DMS153 treated with DMSO at 0.1 percent for 48 hours (cell line): ENCODE data around the gene ANKH.

Experiments
- DNase-seq: peaks from one replicate; lab custom pipeline; 2025; ENCODE audit not compliant: unreplicated experiment; lab: John Stamatoyannopoulos, UW

Gene ANKH

GRCh38 chr5:14721990-14722656 is 149.5 kb downstream of the ANKH start:
- no peak for DNase-seq

DNA sequence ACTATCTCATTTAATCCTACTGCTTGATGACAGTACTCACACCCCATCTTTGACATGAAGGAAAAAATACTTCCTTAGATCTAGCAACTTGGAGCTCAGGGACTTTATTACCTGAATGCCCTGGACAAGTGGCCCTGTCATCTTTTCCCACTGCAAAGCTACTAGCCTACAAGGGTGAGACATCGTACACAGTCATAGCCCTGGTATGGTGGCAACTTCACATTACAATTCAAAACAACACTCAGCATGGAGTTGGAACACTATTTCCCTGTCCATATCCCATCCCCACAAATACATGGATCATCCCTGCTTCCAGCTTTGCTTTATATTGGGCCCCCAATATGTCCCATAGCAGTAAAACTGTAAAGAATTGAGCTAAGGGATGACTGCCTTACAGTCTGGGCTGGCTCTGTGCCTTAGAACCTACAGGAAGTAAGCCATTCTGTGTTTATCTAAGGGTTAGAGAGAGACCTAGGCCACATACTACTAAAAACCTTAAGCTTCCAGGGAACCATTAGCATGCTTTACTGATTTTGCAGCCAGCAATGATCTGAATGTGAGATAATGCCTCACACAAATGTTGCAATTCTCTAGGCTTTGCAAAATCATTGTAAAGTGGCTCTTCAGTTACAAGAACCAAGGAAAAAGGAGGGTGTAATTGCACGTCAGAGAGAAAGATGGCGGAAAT is 151.2 kb downstream of the ANKH start:
- DNase-seq, result no peak

DNA sequence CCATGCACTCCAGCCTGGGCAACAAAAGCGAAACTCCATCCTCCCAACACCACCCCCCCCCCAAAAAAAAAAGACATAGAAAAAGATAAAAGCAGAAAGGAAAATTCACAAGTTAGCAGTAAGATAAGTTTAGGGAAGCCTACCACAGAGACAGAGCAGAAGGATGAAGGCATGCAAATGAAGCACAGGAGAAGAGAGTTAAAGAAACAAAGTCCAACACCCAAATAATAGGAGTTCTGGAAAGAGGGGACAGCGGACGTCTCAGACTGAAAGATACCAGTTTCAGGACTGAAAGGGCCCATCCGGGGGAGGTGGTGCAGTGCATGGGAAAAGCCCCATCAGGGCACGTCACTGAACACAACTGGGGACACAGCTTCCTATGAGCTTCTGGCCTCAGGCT is 152.8 kb downstream of the ANKH start:
- no peak for DNase-seq

DNA sequence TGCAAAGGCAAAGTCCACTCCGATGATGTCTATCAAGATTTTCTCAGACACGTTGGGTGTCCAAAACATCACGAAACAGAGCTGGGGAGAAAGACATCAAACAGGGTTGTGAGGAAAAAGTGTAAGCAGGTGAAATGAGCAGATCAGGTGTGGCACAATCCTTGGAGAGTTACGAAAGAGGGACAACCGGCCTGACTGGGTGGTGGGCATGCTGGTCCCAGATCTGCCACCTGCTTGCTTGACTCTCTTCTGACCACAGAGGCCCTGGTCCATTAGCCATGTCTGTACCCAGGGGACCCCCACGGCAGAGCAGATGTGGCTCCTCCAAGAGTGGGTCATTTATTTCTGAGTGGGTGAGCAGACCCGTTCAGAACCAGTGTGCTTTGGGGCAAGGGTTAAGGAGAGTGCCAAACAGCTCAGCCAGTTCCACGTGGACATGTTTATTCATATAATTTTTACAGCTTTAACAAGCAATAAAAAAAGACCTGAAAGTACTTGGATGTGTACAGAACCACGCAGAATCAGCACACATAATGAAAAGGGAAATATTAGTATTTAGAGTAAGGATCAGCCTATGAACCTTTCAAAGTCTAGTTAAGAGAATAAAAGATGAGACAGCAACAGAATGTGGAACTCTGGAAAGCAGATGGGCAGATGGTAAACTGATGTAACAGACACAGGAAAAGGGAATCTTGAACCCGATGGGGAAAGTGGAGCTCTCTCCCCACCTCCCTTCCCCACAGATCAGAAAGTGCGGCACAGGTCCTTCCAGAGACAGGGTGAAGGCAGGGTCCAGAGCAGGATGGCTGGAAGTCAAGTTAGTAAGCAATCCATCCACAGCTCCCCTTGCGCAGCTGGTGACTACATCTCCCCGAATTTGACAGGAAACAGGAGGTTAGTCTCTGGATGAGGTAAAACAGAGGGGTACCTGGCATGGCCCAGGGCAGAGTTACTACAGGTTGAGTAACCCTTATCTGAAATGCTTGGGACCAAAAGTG is 154.5 kb downstream of the ANKH start:
- no peak for DNase-seq

DNA sequence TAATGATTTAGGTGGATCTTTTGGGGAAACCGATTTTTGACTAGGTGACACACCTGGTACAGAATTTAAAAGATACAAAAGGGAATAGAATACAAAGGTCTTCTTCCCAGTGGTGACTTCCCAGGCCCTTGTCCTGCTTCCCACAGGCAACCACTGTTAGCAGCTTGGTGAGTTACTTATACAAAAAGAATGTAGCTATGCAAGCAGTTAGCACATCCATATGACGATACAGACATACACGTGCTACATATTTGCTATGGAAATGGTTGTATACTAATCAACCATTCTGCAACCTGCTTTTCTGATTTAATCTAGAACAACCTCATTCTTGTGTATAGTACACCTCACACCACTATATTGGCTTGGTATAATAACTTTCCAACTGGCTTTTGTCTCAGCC is 156.1 kb downstream of the ANKH start:
- no peak for DNase-seq

- peak; percentile 78 for DNase-seq
Measured at GRCh38 chr5:14714706-14715105, 156.9 kb downstream of the ANKH start.

GRCh38 chr5:14713476-14714390 is 157.8 kb downstream of the ANKH start:
- no peak for DNase-seq

DNA sequence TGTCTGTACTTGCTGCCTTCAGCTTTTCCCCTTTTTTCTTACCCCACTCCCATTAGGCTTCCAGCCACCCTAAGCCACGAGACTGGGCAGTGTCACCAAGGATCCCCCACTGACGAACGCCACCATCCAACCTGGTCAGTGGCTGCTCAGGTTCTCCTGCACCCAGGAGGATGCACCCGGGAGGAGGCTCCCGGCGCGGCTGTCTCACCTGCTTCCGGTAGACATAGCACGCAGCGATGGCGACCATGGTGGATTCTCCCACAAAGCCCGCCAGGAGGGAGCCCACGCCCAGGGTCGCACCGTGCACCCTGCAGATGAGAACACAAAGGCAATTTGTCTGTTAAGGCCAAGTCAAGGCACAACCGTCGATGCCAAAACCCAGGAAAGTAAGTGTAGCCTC is 158.9 kb downstream of the ANKH start:
- DNase-seq, result no peak

DNA sequence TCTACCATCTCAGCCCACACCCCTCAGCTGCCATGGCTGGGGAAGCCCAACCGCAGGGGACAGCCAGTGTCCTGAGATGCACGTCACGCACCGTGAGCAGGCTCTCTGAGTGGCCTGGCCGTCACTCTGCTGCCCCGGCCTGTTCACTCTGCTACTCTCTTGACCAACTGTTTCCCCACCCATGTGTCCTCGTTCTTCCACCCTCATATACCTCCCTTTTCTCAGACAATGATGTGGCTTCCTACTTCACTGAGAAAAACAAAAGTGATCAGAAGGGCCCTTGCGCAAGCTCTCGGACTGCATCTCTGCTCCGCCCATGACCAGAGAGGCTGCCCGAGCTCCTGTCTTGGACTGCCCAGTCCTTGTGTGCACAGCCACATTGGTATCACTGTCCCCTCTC is 159.4 kb downstream of the ANKH start:
- DNase-seq, result no peak

DNA sequence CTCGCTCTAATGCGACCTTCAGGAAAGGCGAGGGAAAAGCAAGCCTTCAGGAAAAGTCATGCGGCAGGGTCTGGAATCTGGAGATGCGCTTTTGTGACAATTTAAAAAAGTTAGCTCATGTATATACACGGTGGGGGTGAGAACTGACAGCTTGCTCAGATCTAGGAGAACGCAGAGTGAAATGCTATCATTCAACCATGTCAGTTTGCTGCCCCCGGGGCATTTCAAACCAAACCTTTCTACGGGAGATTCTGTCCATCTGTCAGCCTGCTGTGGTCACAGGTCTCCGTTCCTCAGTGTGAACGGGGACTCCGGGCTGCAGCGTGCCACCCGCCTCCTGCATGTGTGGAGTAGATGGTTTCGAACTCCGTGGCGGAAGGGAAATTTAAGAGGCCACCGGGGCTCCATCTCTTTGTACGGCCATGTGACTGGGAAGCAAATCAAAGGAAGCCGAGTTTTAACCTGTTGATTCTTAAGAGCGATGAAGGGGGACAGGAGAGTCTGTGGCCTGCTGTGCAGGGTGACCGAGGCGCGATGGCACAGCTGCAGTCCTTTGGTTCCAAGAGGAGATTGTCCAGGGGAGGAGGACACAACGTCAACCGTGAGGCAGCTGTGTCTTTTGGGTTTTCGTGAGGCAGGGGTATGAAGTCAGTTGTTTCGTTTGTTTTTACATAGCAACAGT is 161.1 kb downstream of the ANKH start:
- no peak for DNase-seq

GRCh38 chr5:14708551-14708950 is 163.0 kb downstream of the ANKH start:
- no peak for DNase-seq

DNA sequence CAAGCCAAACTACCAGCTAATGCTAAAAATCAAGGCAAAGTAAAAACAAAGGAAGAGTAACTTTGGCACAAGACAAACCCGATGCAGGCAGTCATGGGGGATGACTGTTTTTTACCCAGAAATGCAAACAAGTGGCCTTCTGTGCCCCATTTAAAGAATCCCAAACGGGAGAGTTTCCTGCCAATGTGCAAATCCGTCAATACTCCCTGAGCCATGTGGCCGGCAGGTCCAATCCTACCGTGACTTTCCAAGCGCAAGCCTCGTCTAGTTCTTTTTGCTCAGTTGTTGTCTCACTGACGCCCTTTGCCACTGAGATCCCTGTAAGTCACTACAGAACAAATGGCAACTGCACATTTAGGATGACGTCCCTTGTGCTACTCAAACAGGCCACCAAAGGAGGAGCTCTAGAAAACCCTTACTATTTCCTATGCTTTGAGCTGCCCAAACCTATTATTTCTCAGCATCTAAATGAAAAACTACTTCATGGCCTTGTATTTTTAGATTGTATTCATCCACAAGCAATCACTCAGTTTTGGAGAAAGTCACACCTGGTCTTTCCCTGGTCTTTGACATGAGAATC is 163.7 kb downstream of the ANKH start:
- DNase-seq, result no peak

DNA sequence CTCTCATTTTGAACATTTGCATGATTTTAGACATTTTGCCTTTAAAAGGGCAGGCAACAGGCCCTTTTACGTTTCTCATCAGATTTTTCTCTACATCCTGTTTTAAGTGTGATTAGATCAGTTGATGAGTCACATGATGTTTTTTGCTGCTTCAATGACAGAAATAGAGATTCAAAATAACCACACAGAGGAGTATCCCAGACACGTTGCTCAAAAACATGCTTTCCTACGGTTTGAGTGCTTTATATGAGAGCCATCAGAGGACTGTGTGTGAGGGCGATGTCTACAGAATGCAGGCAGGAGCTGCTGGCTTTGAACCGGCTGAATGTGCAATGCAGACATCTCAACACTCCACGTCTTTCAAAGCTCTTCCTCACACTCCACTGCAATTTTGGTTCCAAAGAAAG is 165.0 kb downstream of the ANKH start:
- no peak for DNase-seq

GRCh38 chr5:14705556-14705955 is 166.0 kb downstream of the ANKH start:
- no peak for DNase-seq

- no peak for DNase-seq
Measured at GRCh38 chr5:14702238-14702839, 169.2 kb downstream of the ANKH start.

- no peak for DNase-seq
Measured at GRCh38 chr5:14701556-14701955, 170.0 kb downstream of the ANKH start.

GRCh38 chr5:14700478-14701436 is 170.8 kb downstream of the ANKH start:
- no peak for DNase-seq

- DNase-seq, result no peak
Measured at GRCh38 chr5:14699807-14700400, 171.7 kb downstream of the ANKH start.
